Measurements from ENCODE around the gene PDE4B. TPM values are rescaled to one million over a fixed set of nuclear protein-coding genes. Genes with fewer than 3 reads are reported as not detected.

PDE4B gene
- total RNA-seq, 4 donors from 2014 or later = 11.2 to 49.5 (median 26.3) TPM

- ATAC-seq (ENCODE audit: low FRiP score) (no peak), DNase-seq (ENCODE audit: low spot score) (no peak)
- TF ChIP-seq, protein P1, sequence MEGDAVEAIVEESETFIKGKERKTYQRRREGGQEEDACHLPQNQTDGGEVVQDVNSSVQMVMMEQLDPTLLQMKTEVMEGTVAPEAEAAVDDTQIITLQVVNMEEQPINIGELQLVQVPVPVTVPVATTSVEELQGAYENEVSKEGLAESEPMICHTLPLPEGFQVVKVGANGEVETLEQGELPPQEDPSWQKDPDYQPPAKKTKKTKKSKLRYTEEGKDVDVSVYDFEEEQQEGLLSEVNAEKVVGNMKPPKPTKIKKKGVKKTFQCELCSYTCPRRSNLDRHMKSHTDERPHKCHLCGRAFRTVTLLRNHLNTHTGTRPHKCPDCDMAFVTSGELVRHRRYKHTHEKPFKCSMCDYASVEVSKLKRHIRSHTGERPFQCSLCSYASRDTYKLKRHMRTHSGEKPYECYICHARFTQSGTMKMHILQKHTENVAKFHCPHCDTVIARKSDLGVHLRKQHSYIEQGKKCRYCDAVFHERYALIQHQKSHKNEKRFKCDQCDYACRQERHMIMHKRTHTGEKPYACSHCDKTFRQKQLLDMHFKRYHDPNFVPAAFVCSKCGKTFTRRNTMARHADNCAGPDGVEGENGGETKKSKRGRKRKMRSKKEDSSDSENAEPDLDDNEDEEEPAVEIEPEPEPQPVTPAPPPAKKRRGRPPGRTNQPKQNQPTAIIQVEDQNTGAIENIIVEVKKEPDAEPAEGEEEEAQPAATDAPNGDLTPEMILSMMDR (IDR thresholded peaks at IDR 0.05) = no peak
Observed at GRCh38 chr1:66214901-66215300, 422.2 kb downstream of the PDE4B start.

DNA sequence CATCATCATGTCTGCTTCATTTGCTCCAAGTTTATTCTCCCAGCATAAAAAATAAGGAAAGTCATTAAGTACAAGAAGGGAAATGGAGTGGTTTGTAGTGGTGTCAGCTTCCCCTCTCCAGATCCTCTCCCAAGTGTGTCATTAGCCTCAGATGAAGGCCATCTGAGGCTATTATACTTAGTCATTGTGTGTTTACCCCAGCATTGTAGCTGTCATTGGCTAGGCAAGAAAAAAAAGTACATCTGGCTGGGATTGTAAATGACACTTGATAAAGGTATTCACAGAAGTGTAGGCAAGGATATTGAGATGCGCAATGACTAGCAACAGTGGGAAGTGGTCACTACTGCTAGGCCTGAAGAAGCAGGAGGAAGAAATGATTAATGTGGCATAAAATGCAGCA lies 424.3 kb downstream of the PDE4B start:
- no peak for ATAC-seq (ENCODE audit: low FRiP score)
- DNase-seq (ENCODE audit: low spot score) = no peak
- TF ChIP-seq, protein P1 (IDR thresholded peaks at IDR 0.05) = no peak

GRCh38 chr1:66217561-66217960 lies 424.9 kb downstream of the PDE4B start:
- ATAC-seq (ENCODE audit: low FRiP score) (no peak), DNase-seq (ENCODE audit: low spot score) (no peak)
- TF ChIP-seq, protein P1 (IDR thresholded peaks at IDR 0.05) = no peak

GRCh38 chr1:66220477-66220876 lies 427.8 kb downstream of the PDE4B start:
- TF ChIP-seq, protein P1 (IDR thresholded peaks at IDR 0.05) = no peak
- ATAC-seq (ENCODE audit: low FRiP score) (no peak), DNase-seq (ENCODE audit: low spot score) (no peak)

DNA sequence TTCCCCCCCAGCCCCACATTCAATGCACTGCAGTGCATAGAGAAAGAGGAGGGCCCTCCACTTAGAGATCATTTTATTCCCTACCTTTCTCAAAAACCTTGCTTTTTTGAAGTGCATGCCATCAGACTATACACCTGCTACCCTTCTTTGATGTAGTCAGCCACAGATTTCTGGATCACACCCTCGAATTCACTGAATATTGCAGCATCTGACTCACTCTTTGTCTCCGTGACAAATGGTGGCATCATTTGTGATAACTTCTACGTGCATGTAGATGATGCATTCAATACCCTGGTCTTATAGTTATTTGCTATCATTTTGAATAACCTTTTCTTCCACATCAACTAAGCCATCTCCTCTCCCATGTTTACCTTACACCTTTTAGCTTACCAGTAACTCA lies 431.0 kb downstream of the PDE4B start:
- ATAC-seq (ENCODE audit: low FRiP score) (no peak), DNase-seq (ENCODE audit: low spot score) (no peak)
- TF ChIP-seq, protein P1 (IDR thresholded peaks at IDR 0.05) = no peak

DNA sequence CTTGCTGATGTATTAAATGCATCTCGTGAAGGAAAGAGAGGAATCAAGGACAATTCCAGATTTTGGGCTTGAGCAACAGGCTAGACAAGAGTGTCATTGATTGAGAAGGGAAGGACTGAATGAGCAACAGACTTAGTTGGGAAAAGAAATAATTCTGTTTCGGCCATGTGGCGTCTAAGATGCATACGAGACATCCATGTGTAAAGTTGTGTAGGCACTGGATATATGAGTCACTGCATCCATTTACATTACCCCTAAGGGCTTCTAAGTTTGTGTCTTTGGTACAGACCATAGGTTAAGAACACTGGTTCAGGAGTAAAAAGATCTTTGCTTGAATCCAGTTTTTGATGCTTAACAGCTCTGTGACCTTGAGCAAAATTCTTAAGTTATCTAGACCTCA lies 434.3 kb downstream of the PDE4B start:
- no peak for ATAC-seq (ENCODE audit: low FRiP score)
- TF ChIP-seq, protein P1 (IDR thresholded peaks at IDR 0.05) = no peak
- no peak for DNase-seq (ENCODE audit: low spot score)

- ATAC-seq (ENCODE audit: low FRiP score) (no peak), DNase-seq (ENCODE audit: low spot score) (no peak)
- TF ChIP-seq, protein P1 (IDR thresholded peaks at IDR 0.05) = no peak
Observed at GRCh38 chr1:66227966-66228365, 435.3 kb downstream of the PDE4B start.

All from omental fat pad (tissue), 4 donors.